Left lung (tissue), 10 donors: ENCODE results near the gene CD80. TPM values are rescaled to one million over a fixed set of nuclear protein-coding genes. Genes with fewer than 3 reads are reported as not detected.

Source experiments
- ATAC-seq: fragments of 200-7000 bp; cut with Tn5 transposase; one replicate; pipeline ENCODE4 v1.9.1; 2020; ENCODE audit warnings: moderate library complexity
- DNase-seq, 4 donors: peaks; one replicate each; pipeline ENCODE4 v3.0.0-alpha.2; 2013 to 2020
- H3K27ac ChIP-seq, 2 donors: fragments of 200-600 bp; sonication (generic) in 1 of 2; one replicate each; pipeline versions ENCODE4 v1.5.0 to v1.8.0; 2020 to 2021
- H3K27me3 ChIP-seq, 2 donors: fragments of 200-600 bp; sonication (generic) in 1 of 2; one replicate each; pipeline versions ENCODE4 v1.5.0 to v1.8.0; 2020 to 2021
- H3K36me3 ChIP-seq, 2 donors: fragments of 200-600 bp; sonication (generic) in 1 of 2; one replicate each; pipeline versions ENCODE4 v1.5.0 to v1.8.0; 2020 to 2021
- H3K4me1 ChIP-seq, 2 donors: fragments of 200-600 bp; one replicate each; pipeline ENCODE4 v1.8.0; 2021
- H3K4me3 ChIP-seq, 2 donors: fragments of 200-600 bp; sonication (generic) in 1 of 2; one replicate each; pipeline versions ENCODE4 v1.5.0 to v1.8.0; 2020 to 2021; ENCODE audit warnings: mild to moderate bottlenecking in 1 of 2
- H3K9me3 ChIP-seq, 2 donors: fragments of 200-600 bp; sonication (generic) in 1 of 2; one replicate each; pipeline versions ENCODE4 v1.5.0 to v1.8.0; 2020 to 2021
- CTCF ChIP-seq, 2 donors: fragments of 200-600 bp; sonication (generic) in 1 of 2; IDR thresholded peaks; one replicate each; pipeline versions ENCODE4 v1.5.0 to v1.8.0; 2021; ENCODE audit warnings: antibody characterized with exemption in 2 of 2
- intact Hi-C, 2 donors: fragments of 100-400 bp; cut with DNase I; formaldehyde crosslinking; loops; one replicate each; pipeline versions ENCODE4 v1.11.2 to v1.14.2; 2022
- polyA plus RNA-seq, 6 donors: library from polyadenylated mRNA; unstranded; fragments of 120-200 nt; gene quantifications; one replicate each; pipeline ENCODE4 v1.2.1, GENCODE V29; 2013; ENCODE audit not compliant: insufficient read length in 6 of 6
- total RNA-seq, 2 donors: library from RNA; stranded (reverse); fragmentation: NEBNext Ultra II Directional; extraction: Animal tissue kit (Norgen Biotek cat#: 25700); gene quantifications; one replicate each; pipeline ENCODE4 v1.2.1, GENCODE V29; 2021
- donor health status: DM: no; HTN: yes; CAD: no.
- donor health status: DM: no; HTN: no; CAD: no.

CD80 gene
- total and polyA plus RNA-seq, 8 donors: 2.3 to 5.4 (median 2.9) TPM

- no peaks in the 10 kb centered on the region for H3K9me3 ChIP-seq
- ATAC-seq (no peak), DNase-seq (peak in 2 of 4 donors; percentile 77 to 84)
- H3K36me3 ChIP-seq: peaks cover 0 to 8% of the 10 kb centered on the region in 2 donors
- H3K4me1 ChIP-seq: no peaks in the 10 kb centered on the region
- no peak overlapping the region for H3K27ac ChIP-seq
- H3K4me3 ChIP-seq: no peak overlapping the region
- no peak for TF ChIP-seq CTCF (IDR thresholded peaks at IDR 0.05)
- H3K27me3 ChIP-seq: no peaks in the 10 kb centered on the region
- intact Hi-C loops: no loop called here
Observed at GRCh38 chr3:119531151-119531550, 28.3 kb downstream of the CD80 start.

- peak; percentile 30 for ATAC-seq
Observed at GRCh38 chr3:119530456-119530855, 29.0 kb downstream of the CD80 start.

GRCh38 chr3:119529883-119530282, 29.5 kb downstream of the CD80 start:
- peak; percentile 48 for ATAC-seq
- no peak overlapping the region for H3K4me3 ChIP-seq
- TF ChIP-seq CTCF (IDR thresholded peaks at IDR 0.05): no peak
- no peaks in the 10 kb centered on the region for H3K27me3 ChIP-seq
- intact Hi-C loops: no loop called here
- peak in 1 of 4 donors; percentile 57 for DNase-seq
- H3K9me3 ChIP-seq: no peaks in the 10 kb centered on the region
- no peaks in the 10 kb centered on the region for H3K4me1 ChIP-seq
- peaks cover 0 to 18% of the 10 kb centered on the region in 2 donors for H3K36me3 ChIP-seq
- H3K27ac ChIP-seq: no peak overlapping the region

More at GRCh38 chr3:119530456-119530855, 29.0 kb downstream of the CD80 start:
- DNase-seq: peak in 2 of 4 donors; percentile 81 to 85
- intact Hi-C loops: no loop called here
- Histone ChIP-seq H3K4me1 (no peaks in the 10 kb centered on the region), H3K4me3 (no peak overlapping the region), H3K9me3 (no peaks in the 10 kb centered on the region), H3K36me3 (peaks cover 0 to 13% of the 10 kb centered on the region in 2 donors), H3K27me3 (no peaks in the 10 kb centered on the region), H3K27ac (no peak overlapping the region)
- TF ChIP-seq CTCF (IDR thresholded peaks at IDR 0.05): no peak

GRCh38 chr3:119527714-119528113, 31.7 kb downstream of the CD80 start:
- intact Hi-C loops: no loop called here
- Histone ChIP-seq H3K4me1 (no peaks in the 10 kb centered on the region), H3K27me3 (no peaks in the 10 kb centered on the region), H3K9me3 (no peaks in the 10 kb centered on the region), H3K27ac (no peak overlapping the region), H3K36me3 (peaks cover 0 to 38% of the 10 kb centered on the region in 2 donors), H3K4me3 (no peak overlapping the region)
- no peak for TF ChIP-seq CTCF (IDR thresholded peaks at IDR 0.05)
- DNase-seq (no peak), ATAC-seq (no peak)

GRCh38 chr3:119524931-119525662, 34.3 kb downstream of the CD80 start:
- TF ChIP-seq CTCF (IDR thresholded peaks at IDR 0.05): no peak
- Histone ChIP-seq H3K4me1 (no peaks in the 10 kb centered on the region), H3K36me3 (peaks cover 0 to 59% of the 10 kb centered on the region in 2 donors), H3K27ac (peak overlapping the region in 1 of 2 donors; percentile 5), H3K9me3 (no peaks in the 10 kb centered on the region), H3K27me3 (no peaks in the 10 kb centered on the region), H3K4me3 (no peak overlapping the region)
- DNase-seq (peak in 1 of 4 donors; percentile 10), ATAC-seq (peak; percentile 57)
- intact Hi-C loops: no loop called here
